AG10803 (cell line): ENCODE results near the gene PLCL1.
A peak's percentile ranks its signal among the peaks of the same experiment; 100 is the strongest.

ENCODE experiments used
- DNase-seq: peaks from one replicate; pipeline ENCODE4 v3.0.0; 2010; ENCODE audit warnings: low read depth
- H3K4me3 ChIP-seq: 2 replicates; pipeline ENCODE4 v1.5.1; 2011; ENCODE audit warnings: mild to moderate bottlenecking, low read length, control low read depth
- CTCF ChIP-seq: conservative IDR thresholded peaks from 2 replicates; pipeline ENCODE4 v1.5.1; 2011; ENCODE audit warnings: mild to moderate bottlenecking, low read length, control low read depth, inconsistent platforms

PLCL1 gene

GRCh38 chr2:197930570-197931278 lies 126.3 kb downstream of the PLCL1 start:
- no peak for DNase-seq
- TF ChIP-seq CTCF: no peak
- no peak overlapping the region for H3K4me3 ChIP-seq

- no peak overlapping the region for H3K4me3 ChIP-seq
- TF ChIP-seq CTCF: no peak
- peak; percentile 78 for DNase-seq
These were observed 127.4 kb downstream of the PLCL1 start for GRCh38 chr2:197931661-197932312.

GRCh38 chr2:197932374-197932773 lies 128.0 kb downstream of the PLCL1 start:
- H3K4me3 ChIP-seq: no peak overlapping the region
- DNase-seq: no peak
- TF ChIP-seq CTCF: no peak

- no peak for DNase-seq
- TF ChIP-seq CTCF: no peak
These were observed 130.0 kb downstream of the PLCL1 start for GRCh38 chr2:197934261-197934933.

GRCh38 chr2:197934934-197935289 lies 130.5 kb downstream of the PLCL1 start:
- H3K4me3 ChIP-seq: no peak overlapping the region
- DNase-seq: no peak
- no peak for TF ChIP-seq CTCF

More at GRCh38 chr2:197934261-197934933, 130.0 kb downstream of the PLCL1 start:
- H3K4me3 ChIP-seq: no peak overlapping the region

GRCh38 chr2:197937814-197938213 lies 133.4 kb downstream of the PLCL1 start:
- no peak for TF ChIP-seq CTCF
- no peak for DNase-seq

More at GRCh38 chr2:197937814-197938213, 133.4 kb downstream of the PLCL1 start:
- H3K4me3 ChIP-seq: no peak overlapping the region
